ENCODE measurements around the gene RTN1. TPM values are rescaled to one million over a fixed set of nuclear protein-coding genes. Genes with fewer than 3 reads are reported as not detected.

Gene RTN1
- total and polyA plus RNA-seq, 2 experiments from 2014 or later: 4.2 to 4.3 TPM

DNA sequence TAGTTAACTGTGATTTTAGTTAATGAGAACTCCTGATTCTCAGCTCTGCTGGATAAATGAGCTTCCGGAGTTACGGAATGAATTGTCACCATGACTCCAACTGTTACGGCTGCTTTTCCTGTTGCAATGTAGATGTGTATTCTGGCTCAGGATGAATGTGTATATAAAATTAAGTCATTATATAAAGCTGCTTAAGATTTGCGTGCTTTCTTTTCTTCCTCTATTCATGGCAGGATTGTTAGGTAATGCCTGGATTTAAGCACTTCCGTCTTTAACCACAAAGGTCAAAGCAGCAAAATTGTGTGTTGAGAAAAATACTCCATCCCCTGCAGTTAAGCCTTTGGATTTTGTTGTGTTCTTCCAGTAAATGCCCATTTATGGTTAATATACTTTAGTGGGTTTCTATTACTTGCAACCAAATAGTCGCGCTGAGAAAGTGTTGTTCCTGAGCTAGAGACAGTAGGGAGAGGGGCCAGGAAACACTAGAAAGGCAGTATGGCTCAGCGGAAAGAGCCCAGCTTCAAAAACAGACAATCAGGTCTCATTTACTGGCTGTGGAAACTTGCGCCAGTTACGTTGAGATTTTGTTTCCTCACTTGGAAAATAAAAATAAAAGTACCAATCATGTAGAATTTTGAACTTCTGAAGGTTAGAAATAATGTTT is 284.6 kb downstream of the RTN1 start (continued):
- TF ChIP-seq, protein P1, sequence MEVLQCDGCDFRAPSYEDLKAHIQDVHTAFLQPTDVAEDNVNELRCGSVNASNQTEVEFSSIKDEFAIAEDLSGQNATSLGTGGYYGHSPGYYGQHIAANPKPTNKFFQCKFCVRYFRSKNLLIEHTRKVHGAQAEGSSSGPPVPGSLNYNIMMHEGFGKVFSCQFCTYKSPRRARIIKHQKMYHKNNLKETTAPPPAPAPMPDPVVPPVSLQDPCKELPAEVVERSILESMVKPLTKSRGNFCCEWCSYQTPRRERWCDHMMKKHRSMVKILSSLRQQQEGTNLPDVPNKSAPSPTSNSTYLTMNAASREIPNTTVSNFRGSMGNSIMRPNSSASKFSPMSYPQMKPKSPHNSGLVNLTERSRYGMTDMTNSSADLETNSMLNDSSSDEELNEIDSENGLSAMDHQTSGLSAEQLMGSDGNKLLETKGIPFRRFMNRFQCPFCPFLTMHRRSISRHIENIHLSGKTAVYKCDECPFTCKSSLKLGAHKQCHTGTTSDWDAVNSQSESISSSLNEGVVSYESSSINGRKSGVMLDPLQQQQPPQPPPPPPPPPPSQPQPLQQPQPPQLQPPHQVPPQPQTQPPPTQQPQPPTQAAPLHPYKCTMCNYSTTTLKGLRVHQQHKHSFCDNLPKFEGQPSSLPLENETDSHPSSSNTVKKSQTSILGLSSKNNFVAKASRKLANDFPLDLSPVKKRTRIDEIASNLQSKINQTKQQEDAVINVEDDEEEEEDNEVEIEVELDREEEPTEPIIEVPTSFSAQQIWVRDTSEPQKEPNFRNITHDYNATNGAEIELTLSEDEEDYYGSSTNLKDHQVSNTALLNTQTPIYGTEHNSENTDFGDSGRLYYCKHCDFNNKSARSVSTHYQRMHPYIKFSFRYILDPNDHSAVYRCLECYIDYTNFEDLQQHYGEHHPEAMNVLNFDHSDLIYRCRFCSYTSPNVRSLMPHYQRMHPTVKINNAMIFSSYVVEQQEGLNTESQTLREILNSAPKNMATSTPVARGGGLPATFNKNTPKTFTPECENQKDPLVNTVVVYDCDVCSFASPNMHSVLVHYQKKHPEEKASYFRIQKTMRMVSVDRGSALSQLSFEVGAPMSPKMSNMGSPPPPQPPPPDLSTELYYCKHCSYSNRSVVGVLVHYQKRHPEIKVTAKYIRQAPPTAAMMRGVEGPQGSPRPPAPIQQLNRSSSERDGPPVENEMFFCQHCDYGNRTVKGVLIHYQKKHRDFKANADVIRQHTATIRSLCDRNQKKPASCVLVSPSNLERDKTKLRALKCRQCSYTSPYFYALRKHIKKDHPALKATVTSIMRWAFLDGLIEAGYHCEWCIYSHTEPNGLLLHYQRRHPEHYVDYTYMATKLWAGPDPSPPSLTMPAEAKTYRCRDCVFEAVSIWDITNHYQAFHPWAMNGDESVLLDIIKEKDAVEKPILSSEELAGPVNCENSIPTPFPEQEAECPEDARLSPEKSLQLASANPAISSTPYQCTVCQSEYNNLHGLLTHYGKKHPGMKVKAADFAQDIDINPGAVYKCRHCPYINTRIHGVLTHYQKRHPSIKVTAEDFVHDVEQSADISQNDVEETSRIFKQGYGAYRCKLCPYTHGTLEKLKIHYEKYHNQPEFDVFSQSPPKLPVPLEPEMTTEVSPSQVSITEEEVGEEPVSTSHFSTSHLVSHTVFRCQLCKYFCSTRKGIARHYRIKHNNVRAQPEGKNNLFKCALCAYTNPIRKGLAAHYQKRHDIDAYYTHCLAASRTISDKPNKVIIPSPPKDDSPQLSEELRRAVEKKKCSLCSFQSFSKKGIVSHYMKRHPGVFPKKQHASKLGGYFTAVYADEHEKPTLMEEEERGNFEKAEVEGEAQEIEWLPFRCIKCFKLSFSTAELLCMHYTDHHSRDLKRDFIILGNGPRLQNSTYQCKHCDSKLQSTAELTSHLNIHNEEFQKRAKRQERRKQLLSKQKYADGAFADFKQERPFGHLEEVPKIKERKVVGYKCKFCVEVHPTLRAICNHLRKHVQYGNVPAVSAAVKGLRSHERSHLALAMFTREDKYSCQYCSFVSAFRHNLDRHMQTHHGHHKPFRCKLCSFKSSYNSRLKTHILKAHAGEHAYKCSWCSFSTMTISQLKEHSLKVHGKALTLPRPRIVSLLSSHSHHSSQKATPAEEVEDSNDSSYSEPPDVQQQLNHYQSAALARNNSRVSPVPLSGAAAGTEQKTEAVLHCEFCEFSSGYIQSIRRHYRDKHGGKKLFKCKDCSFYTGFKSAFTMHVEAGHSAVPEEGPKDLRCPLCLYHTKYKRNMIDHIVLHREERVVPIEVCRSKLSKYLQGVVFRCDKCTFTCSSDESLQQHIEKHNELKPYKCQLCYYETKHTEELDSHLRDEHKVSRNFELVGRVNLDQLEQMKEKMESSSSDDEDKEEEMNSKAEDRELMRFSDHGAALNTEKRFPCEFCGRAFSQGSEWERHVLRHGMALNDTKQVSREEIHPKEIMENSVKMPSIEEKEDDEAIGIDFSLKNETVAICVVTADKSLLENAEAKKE (CRISPR knock-in tag; IDR thresholded peaks at IDR 0.05): no peak
- no peak for TF ChIP-seq EZH2phosphoT487 (IDR thresholded peaks at IDR 0.05; ENCODE audit: unreplicated experiment)

DNA sequence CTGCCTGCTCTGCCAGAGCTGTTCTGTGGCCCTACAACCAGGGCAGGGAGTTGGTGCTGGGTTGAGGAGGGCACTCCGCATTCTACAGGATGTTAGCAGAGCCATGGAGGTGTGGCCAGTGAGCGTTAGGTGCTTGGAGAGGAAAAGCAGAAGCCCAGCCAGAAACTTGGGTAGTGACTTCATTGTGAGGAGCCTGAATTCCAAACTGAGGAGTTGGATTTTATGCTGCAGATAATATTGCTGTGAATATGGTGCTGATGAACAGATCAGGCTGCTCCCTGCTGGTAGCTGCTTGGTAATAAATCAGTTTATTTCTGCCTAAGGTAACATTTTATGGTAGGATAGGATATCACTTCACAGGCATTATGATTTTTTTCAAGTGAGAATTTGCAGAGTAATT is 286.8 kb downstream of the RTN1 start:
- no peaks in the 10 kb centered on the region for H3K27me3 Mint-ChIP-seq (ENCODE audit: insufficient read depth, low read depth, poor library complexity)
- H3K27me3 ChIP-seq (ENCODE audit: insufficient read depth): no peaks in the 10 kb centered on the region

More for the DNA sequence above, 286.8 kb downstream of the RTN1 start:
- no peaks in the 10 kb centered on the region for H3F3A ChIP-seq (replicated peaks; ENCODE audit: low read depth)
- H3K9me2 ChIP-seq (ENCODE audit: insufficient read depth): no peaks in the 10 kb centered on the region
- no peak overlapping the region for H3K4me2 ChIP-seq
- H3K4me1 ChIP-seq (ENCODE audit: insufficient read depth): no peaks in the 10 kb centered on the region
- no peak overlapping the region for H3K27ac Mint-ChIP-seq
- no peaks in the 10 kb centered on the region for H3K36me3 ChIP-seq (ENCODE audit: insufficient read depth)
- H3K4me1 Mint-ChIP-seq: no peaks in the 10 kb centered on the region
- no peak overlapping the region for H3K4me3 Mint-ChIP-seq
- H3K36me3 Mint-ChIP-seq (ENCODE audit: low read depth): no peaks in the 10 kb centered on the region
- no peaks in the 10 kb centered on the region for H3K79me2 ChIP-seq (replicated peaks; ENCODE audit: insufficient read depth)
- no peaks in the 10 kb centered on the region for H4K20me1 ChIP-seq (replicated peaks; ENCODE audit: insufficient read depth)
- H2AFZ ChIP-seq: peak overlapping the region; percentile 11; the same call in 1 of the 2 replicates
- DNase-seq (ENCODE audit: low spot score): peak; percentile 24
- no peaks in the 10 kb centered on the region; the same call in 2 of the 3 replicates for H3K9me3 Mint-ChIP-seq
- H3K27ac ChIP-seq (ENCODE audit: low read depth): no peak overlapping the region
- TF ChIP-seq, protein P2, sequence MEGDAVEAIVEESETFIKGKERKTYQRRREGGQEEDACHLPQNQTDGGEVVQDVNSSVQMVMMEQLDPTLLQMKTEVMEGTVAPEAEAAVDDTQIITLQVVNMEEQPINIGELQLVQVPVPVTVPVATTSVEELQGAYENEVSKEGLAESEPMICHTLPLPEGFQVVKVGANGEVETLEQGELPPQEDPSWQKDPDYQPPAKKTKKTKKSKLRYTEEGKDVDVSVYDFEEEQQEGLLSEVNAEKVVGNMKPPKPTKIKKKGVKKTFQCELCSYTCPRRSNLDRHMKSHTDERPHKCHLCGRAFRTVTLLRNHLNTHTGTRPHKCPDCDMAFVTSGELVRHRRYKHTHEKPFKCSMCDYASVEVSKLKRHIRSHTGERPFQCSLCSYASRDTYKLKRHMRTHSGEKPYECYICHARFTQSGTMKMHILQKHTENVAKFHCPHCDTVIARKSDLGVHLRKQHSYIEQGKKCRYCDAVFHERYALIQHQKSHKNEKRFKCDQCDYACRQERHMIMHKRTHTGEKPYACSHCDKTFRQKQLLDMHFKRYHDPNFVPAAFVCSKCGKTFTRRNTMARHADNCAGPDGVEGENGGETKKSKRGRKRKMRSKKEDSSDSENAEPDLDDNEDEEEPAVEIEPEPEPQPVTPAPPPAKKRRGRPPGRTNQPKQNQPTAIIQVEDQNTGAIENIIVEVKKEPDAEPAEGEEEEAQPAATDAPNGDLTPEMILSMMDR (conservative IDR thresholded peaks at IDR 0.05; ENCODE audit: low read depth in 2 of 2): 0 out of 4 replicates have a peak, but pooled peaks of 1 of the 2 experiments have one; percentile 0
- TF ChIP-seq ZNF114 (CRISPR knock-in tag; IDR thresholded peaks at IDR 0.05) (no peak), EZH2 (IDR thresholded peaks at IDR 0.05; ENCODE audit: low read depth, unreplicated experiment) (no peak)
- no peak overlapping the region for H3K4me3 ChIP-seq
- peak; percentile 80 for ATAC-seq
